GM19238 (cell line): ENCODE results near the gene CYP46A1.

ENCODE experiments used
- DNase-seq: peaks from one replicate; pipeline ENCODE4 v3.0.0; 2011; ENCODE audit warnings: low spot score; ENCODE audit not compliant: insufficient read length

Gene CYP46A1

DNA sequence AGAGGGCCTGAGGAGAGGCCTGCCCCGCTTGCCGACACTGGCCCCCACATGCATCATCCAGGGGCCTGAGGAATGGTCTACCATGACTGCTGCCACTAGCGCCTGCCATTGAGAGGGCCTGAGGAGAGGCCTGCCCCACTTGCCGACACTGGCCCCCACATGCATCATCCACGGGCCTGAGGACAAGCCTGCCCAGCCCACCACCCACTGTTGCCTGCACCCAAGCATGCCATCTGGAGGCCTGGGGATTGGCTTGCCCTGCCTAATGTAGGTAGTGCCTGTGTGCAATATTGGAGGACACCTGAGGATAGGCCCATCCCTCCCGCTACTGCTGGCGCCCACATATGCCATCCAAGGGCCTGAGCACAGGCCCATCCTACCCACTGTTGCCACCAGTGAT, 24.4 kb downstream of the CYP46A1 start:
- no peak for DNase-seq

DNA sequence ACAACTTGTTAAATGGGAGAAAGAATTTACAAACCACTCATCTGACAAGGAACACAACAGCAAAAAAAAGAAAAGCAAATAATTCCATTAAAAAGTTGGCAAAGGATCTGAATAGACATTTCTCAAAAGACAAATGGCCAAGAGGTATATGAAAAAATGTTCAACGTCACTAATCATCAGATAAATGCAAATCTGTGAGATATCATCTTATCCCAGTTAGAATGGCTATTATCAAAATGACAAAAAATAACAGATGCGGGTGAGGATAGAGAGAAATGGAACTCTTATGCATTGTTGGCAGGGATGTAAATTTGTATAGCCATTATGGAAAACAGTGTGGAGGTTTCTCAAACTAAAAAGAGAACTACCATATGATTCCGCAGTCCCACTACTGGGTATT, 29.9 kb downstream of the CYP46A1 start:
- no peak for DNase-seq

DNA sequence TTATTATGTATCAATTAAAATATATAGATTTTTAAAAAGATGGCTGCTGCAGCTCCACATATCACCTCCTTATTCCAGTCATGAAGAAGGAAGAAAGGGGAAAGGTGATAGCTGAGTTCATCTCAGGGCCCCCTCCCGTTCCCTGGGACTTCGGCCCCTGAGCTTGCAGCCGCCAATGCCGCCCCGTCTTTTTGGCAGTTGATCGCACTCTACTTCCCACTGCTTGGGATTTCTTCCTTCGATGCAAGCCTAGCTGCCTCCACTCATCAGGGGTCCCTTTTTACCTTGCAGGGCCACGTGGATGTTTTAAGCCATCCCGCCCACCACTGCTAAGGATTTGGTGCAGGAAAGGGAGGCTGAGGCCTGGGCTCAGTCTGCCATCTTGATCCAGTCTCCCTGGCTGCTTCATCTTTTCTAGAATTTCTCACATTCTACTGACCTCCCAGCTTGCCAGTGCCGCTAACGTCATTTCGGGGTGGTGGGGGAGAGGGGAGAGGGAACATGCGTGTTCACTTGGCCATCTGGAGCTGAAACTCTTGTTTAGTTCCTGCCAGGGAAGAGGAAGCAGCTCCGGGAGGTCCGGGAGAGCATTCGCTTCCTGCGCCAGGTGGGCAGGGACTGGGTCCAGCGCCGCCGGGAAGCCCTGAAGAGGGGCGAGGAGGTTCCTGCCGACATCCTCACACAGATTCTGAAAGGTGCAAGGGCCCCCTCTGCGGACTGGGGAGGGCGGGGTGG, 31.3 kb downstream of the CYP46A1 start:
- no peak for DNase-seq

GRCh38 chr14:99716091-99716849, 32.2 kb downstream of the CYP46A1 start:
- DNase-seq = no peak

- DNase-seq = no peak
These were observed 33.0 kb downstream of the CYP46A1 start for GRCh38 chr14:99716850-99717681.

GRCh38 chr14:99717682-99718013, 33.5 kb downstream of the CYP46A1 start:
- no peak for DNase-seq

DNA sequence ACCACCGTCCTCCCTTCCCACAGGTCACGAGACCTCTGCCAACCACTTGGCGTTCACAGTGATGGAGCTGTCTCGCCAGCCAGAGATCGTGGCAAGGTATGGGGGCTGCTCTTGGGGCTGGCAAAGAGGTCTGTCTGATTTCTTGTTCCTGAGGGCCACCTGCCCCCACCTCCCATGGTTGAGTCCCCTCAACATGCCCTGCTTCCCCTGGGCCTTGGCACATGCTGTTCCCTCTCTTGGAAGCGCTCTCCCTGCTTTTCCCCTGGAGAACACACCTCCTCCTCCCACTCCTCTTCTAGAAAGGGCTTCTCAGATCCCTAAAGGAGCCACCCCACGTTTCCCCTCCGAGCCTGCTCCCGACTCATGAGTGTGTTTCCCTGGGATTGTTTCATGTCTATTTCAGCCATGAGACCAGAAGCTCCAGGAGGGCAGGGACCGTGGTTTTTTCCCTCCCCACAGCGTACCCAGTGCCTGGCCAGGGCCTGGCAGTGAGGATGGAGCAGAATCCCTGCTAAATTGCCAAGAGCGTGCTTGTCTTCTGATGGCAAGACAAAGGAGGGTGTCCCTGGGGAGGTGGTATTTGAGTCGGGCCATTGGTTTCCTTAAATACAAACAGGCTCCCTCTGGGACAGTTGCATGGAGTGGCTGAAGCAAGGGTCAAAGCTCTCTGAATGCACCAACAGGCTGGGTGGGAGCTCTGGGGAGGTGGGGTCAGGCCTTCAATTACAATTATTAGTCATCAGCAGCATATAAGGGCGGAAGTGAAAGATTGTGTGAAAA, 34.1 kb downstream of the CYP46A1 start:
- DNase-seq = no peak

GRCh38 chr14:99718811-99719192, 34.7 kb downstream of the CYP46A1 start:
- DNase-seq = no peak

- DNase-seq = no peak
These were observed 37.1 kb downstream of the CYP46A1 start for GRCh38 chr14:99720941-99721791.

- DNase-seq = no peak
These were observed 37.9 kb downstream of the CYP46A1 start for GRCh38 chr14:99721792-99722516.

DNA sequence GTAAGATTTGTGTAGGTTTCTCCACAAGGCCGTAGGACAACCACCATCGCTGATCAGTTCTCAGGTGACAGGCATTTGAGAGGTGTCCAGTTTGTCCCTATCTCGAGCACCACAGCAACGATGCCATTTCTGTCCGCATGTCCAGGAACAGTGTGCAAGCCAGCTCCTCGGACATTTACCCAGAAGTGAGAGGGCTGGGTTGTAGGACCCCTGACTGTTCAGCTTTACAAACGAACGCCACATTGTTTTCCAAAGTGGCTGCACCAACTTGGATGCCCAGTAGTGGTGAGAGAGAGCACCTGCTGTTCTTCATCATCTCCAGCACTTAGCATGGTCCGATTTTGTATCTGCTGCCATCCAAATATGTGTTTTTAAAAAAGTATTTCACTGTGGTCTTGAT, 38.6 kb downstream of the CYP46A1 start:
- DNase-seq = no peak

DNA sequence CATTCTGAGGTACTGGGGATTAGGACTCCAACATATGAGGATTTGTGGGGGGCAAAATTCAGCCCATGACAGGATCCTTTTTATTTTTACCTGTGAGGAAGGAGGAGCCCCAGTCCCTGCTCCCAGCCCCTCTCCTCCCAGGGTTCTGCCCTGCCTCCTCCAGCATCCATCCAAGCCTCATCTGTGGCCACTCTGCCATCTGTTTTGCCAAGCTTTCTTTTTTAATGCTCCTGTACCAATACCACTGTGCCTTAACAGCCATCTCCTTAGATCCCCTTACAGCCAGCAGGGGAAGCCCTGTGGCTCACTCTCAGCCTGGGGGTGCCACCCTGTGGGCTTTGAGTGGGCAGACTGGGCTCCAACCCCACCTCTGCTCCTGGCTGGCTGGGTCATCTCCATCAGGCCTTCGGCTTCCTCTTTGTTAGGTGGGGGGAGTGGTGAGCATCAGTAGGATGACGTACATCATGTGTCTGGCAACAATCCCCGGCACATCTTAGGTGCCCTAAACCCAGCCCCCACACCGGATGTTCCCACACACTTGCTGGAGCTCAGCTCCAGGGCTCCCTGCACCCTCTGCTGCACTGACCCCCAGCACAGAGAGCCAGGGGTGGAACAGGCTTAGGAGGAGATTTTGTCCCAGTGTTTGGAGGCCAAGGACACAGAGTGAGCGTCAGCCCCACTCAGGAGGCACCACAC, 40.2 kb downstream of the CYP46A1 start:
- DNase-seq = no peak

- DNase-seq = no peak
These were observed 41.1 kb downstream of the CYP46A1 start for GRCh38 chr14:99724939-99725773.

- no peak for DNase-seq
These were observed 41.9 kb downstream of the CYP46A1 start for GRCh38 chr14:99725774-99726537.

- DNase-seq = no peak
These were observed 42.5 kb downstream of the CYP46A1 start for GRCh38 chr14:99726538-99727095.

DNA sequence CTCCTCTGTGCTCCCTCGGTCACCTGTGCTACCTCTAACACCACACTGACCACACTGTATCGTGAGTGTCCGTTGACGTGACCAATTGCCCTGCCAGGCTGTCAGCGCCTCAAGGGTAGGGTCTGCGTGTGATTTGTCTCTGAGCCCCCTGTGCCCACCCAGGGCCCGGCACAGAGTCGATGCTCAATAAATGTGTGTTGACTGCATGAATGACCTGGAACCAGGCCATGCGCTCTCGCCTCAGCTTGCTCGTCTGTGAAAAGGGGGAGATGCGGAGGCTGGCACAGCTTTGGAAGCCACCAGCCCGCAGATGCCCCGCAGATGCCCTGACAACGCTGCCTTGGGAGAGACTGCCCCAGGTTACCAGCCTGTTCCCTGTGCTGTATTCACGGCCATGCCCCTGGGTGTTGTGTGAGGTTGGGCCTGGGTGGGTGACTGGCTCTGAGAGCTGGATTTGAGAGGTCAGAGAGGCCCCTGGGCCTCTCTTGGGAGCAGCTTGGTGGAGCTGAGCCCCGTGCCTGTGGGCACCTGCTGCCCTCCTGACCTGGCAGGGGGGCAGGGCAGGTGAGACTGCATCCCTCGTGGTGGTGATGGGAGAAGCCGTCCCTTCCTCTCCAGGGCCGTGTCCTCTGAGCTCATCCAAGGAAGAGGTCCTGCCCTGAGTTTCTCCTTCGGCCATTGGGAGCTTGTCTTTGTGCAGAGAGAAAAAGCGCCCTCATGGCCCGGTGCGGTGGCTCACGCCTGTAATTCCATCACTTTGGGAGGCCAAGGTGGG, 43.2 kb downstream of the CYP46A1 start:
- no peak for DNase-seq
